Mesothelial cell of epicardium (in vitro differentiated cells): ENCODE results near the gene LMCD1. TPM values are rescaled to one million over a fixed set of nuclear protein-coding genes. Genes with fewer than 3 reads are reported as not detected.

ENCODE experiments used
- DNase-seq, 2 experiments: peaks; one replicate each; pipeline ENCODE4 v3.0.0; 2021; ENCODE audit warnings: low spot score in 2 of 2; ENCODE audit not compliant: unreplicated experiment in 2 of 2
- H3K27ac Mint-ChIP-seq: 2 replicates; pipeline ENCODE4 v1.8.0; 2021; ENCODE audit warnings: mixed read lengths
- H3K27me3 Mint-ChIP-seq: 2 replicates; pipeline ENCODE4 v1.8.0; 2021; ENCODE audit warnings: low read depth, mixed read lengths
- H3K36me3 Mint-ChIP-seq: 2 replicates; pipeline ENCODE4 v1.8.0; 2021; ENCODE audit warnings: mixed read lengths
- H3K4me1 Mint-ChIP-seq: 2 replicates; pipeline ENCODE4 v1.8.0; 2021; ENCODE audit warnings: mixed read lengths
- H3K4me3 Mint-ChIP-seq: 2 replicates; pipeline ENCODE4 v1.8.0; 2021; ENCODE audit warnings: mild to moderate bottlenecking, moderate library complexity, mixed read lengths
- H3K9me3 Mint-ChIP-seq: 2 replicates; pipeline ENCODE4 v1.8.0; 2021; ENCODE audit warnings: mixed read lengths
- total RNA-seq: library from RNA; stranded (reverse); gene quantifications from 3 replicates; pipeline ENCODE4 v1.2.1, GENCODE V29; 2021
- TF ChIP-seq, protein P1 (sequence below): fragments of 200-600 bp; sonication (generic); IDR thresholded peaks from one replicate; pipeline ENCODE4 v1.5.0; 2021; ENCODE audit warnings: antibody characterized with exemption; ENCODE audit not compliant: unreplicated experiment

LMCD1 gene
- total RNA-seq, 1 donor from 2014 or later: 20.8 TPM

- Mint-ChIP-seq H3K27me3 (no peaks in the 10 kb centered on the region), H3K36me3 (no peaks in the 10 kb centered on the region), H3K9me3 (peaks cover 9% of the 10 kb centered on the region), H3K4me3 (no peak overlapping the region), H3K27ac (peak overlapping the region; percentile 71), H3K4me1 (peaks cover 30% of the 10 kb centered on the region)
- no peak for DNase-seq
- TF ChIP-seq, protein P1, sequence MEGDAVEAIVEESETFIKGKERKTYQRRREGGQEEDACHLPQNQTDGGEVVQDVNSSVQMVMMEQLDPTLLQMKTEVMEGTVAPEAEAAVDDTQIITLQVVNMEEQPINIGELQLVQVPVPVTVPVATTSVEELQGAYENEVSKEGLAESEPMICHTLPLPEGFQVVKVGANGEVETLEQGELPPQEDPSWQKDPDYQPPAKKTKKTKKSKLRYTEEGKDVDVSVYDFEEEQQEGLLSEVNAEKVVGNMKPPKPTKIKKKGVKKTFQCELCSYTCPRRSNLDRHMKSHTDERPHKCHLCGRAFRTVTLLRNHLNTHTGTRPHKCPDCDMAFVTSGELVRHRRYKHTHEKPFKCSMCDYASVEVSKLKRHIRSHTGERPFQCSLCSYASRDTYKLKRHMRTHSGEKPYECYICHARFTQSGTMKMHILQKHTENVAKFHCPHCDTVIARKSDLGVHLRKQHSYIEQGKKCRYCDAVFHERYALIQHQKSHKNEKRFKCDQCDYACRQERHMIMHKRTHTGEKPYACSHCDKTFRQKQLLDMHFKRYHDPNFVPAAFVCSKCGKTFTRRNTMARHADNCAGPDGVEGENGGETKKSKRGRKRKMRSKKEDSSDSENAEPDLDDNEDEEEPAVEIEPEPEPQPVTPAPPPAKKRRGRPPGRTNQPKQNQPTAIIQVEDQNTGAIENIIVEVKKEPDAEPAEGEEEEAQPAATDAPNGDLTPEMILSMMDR: no peak
Measured at GRCh38 chr3:8589880-8590556, 88.4 kb downstream of the LMCD1 start.

DNA sequence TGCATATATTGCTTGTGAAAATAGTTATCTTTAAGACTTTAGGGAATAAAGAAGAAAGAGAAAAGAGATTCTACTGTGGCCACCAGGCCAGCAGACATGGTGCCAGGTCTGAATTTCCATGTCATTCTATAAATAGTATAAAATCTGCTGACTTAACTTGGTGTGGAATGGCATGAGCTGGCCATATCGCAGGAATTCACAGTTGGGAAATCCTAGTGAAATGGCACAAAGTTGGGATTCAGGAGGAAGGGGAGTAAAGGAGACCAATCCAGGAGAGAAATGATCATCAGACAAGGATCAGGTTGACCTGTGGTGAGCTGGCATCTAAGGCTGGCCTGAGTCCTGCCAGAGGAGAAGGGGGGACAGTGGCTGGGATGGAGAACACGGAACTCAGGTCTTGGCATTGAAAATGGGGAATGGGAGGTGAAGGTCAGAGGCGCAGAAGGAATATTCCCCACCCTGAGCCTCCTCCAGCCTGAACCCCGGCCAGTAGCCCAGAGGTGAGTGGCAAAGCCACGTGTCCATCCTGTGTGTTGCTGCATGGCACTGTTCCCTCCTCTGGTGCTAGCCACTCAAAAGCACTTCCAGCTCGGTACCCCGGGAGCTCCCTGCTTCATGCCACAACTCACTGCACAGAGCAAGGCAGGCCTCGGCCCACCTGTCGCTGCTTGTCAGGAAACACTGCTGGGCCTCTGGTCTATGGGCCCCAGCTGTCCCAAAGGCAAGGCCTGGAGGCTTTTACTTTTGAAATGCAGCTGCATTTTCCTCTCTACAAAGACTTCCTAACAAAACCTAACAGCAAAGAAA lies 91.6 kb downstream of the LMCD1 start:
- no peaks in the 10 kb centered on the region for H3K27me3 Mint-ChIP-seq
- H3K36me3 Mint-ChIP-seq: no peaks in the 10 kb centered on the region
- H3K4me3 Mint-ChIP-seq: no peak overlapping the region
- H3K4me1 Mint-ChIP-seq: peaks cover 31% of the 10 kb centered on the region
- H3K27ac Mint-ChIP-seq: no peak overlapping the region
- DNase-seq: no peak
- H3K9me3 Mint-ChIP-seq: no peaks in the 10 kb centered on the region
- TF ChIP-seq, protein P1: no peak

DNA sequence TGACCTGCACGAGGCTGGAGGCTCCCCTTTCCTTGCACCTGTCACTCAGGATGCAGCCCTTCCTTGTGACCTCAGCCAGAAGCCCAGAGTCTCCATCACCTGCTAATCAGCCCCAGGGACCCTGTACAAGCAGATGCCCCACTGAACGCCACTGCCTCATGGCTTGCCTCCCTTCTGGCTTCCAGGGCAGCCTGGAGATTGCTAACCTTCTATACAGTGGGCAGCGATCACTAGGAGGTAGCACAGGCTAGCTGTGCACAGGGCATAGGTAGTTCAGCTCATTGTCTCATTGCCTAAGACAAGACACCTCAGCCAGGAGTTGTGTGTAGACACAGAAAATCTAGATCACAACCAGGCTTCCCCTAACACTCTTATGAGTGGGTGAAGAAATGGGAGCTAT lies 93.6 kb downstream of the LMCD1 start:
- H3K4me1 Mint-ChIP-seq: peaks cover 13% of the 10 kb centered on the region

DNA sequence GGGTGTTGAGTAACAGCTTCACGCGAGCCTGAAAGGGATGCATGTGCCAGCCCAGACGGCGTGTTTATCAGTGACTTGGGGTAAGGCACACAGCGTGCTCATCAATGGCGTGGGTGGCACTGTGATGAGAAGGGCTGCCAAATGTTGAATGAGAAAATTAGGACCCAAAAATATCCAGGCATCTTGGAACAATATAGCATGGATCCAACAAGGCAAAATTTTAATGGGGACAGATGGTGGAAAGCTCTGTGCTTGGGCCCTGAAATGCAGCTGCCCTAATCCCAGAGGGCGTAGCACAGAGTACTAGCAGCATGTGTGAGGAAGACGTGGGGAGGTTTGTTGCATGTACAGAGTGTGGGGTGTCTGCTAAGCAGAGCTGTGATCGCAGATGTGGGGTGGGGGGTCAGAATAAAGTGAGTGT lies 94.1 kb downstream of the LMCD1 start:
- Mint-ChIP-seq H3K4me3 (no peak overlapping the region), H3K27me3 (no peaks in the 10 kb centered on the region), H3K9me3 (no peaks in the 10 kb centered on the region), H3K4me1 (peaks cover 9% of the 10 kb centered on the region), H3K27ac (no peak overlapping the region), H3K36me3 (no peaks in the 10 kb centered on the region)
- TF ChIP-seq, protein P1: no peak
- no peak for DNase-seq

More for the DNA sequence above, 93.6 kb downstream of the LMCD1 start:
- no peak for DNase-seq
- H3K27me3 Mint-ChIP-seq: no peaks in the 10 kb centered on the region
- no peaks in the 10 kb centered on the region for H3K36me3 Mint-ChIP-seq
- no peak overlapping the region for H3K27ac Mint-ChIP-seq
- H3K9me3 Mint-ChIP-seq: no peaks in the 10 kb centered on the region
- TF ChIP-seq, protein P1: no peak
- H3K4me3 Mint-ChIP-seq: no peak overlapping the region

DNA sequence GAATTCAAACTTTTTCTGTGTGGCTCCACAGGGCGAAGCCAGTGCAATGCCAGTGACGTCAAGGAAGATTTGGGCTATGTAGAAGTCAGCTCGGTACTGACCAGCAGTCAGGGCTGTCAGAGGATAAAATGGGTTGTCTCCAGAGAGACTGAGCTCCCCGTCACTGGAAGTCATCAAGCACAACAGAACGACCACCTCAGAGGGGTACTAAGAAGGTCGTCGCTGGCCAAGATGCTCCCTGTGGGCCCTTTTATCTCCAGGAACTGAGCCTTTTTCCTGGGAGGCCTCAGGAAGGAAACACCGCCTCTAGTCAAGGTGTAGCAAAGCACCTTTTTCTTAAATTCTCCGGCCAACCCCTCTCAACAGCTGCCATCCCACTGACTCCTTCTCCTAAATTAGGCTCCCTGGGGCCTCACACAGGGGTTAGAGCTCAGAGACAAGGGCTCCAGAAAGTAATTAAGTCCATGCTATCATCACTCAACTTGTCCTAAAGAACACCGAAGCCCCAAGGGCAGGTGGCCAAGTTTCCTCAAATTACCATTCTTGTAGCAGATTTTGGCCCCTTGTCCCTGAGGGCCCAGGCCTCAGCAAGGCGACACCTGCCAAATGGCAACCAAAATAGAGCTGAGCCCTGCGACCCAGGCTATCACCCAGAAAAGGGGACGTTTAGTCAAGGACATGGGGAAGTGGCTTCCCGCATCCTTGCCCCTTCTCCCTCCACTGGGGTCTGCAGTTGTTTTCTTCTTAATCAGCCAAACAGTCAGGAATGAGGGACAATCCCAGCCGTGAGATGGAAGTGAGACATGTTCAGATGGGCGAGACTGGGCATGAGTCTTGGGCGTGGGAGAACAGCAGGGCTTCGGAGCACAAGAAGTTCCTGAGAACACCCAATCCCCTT lies 94.9 kb downstream of the LMCD1 start:
- DNase-seq: no peak
- Mint-ChIP-seq H3K4me3 (no peak overlapping the region), H3K4me1 (peaks cover 2% of the 10 kb centered on the region), H3K9me3 (no peaks in the 10 kb centered on the region), H3K36me3 (no peaks in the 10 kb centered on the region), H3K27ac (no peak overlapping the region), H3K27me3 (no peaks in the 10 kb centered on the region)
- TF ChIP-seq, protein P1: no peak
